Body of pancreas (tissue), 4 donors: ENCODE measurements around the gene PHC2.

ENCODE experiments used
- POLR2A ChIP-seq, 3 donors: fragments of 450-650 bp; IDR thresholded peaks; one replicate each; pipeline ENCODE4 v1.6.1; 2016; ENCODE audit warnings: antibody characterized with exemption in 3 of 3, mild to moderate bottlenecking in 2 of 3
- TF ChIP-seq, protein P1 (sequence below), 7 experiments: fragments of 450-650 bp in 4 of 7; fragments of 200-600 bp in 3 of 7; sonication (generic) in 3 of 7; IDR thresholded peaks; one replicate each; pipeline ENCODE4 v1.5.1; 2016 to 2019; ENCODE audit warnings: antibody characterized with exemption in 7 of 7

- TF ChIP-seq, protein P1, sequence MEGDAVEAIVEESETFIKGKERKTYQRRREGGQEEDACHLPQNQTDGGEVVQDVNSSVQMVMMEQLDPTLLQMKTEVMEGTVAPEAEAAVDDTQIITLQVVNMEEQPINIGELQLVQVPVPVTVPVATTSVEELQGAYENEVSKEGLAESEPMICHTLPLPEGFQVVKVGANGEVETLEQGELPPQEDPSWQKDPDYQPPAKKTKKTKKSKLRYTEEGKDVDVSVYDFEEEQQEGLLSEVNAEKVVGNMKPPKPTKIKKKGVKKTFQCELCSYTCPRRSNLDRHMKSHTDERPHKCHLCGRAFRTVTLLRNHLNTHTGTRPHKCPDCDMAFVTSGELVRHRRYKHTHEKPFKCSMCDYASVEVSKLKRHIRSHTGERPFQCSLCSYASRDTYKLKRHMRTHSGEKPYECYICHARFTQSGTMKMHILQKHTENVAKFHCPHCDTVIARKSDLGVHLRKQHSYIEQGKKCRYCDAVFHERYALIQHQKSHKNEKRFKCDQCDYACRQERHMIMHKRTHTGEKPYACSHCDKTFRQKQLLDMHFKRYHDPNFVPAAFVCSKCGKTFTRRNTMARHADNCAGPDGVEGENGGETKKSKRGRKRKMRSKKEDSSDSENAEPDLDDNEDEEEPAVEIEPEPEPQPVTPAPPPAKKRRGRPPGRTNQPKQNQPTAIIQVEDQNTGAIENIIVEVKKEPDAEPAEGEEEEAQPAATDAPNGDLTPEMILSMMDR (IDR thresholded peaks at IDR 0.05) = no peak
- TF ChIP-seq POLR2A (IDR thresholded peaks at IDR 0.05) = no peak
Measured at GRCh38 chr1:33284049-33284448, 146.8 kb downstream of the PHC2 start.
